GM23338 (cell line): ENCODE measurements around the gene ETV6.

ENCODE experiments used
- CREB1 ChIP-seq: fragments of 250-450 bp; sonication (Bioruptor Pico); IDR thresholded peaks from 2 replicates; pipeline ENCODE4 v1.5.0; 2020; ENCODE audit warnings: low read depth, mild to moderate bottlenecking, moderate library complexity
- CTCF ChIP-seq, 2 experiments: fragments of 200-600 bp in 1 of 2; sonication (generic) in 1 of 2; conservative IDR thresholded peaks; 2 replicates each; pipeline versions ENCODE4 v1.5.1 to v1.6.1; 2016 to 2017; ENCODE audit warnings: antibody characterized with exemption in 2 of 2, low read depth in 2 of 2, mild to moderate bottlenecking in 2 of 2, moderate library complexity in 1 of 2
- STAT1 ChIP-seq: IDR thresholded peaks from one replicate; pipeline ENCODE4 v1.6.1; 2016; ENCODE audit warnings: antibody characterized with exemption; ENCODE audit not compliant: unreplicated experiment

- TF ChIP-seq CTCF (conservative IDR thresholded peaks at IDR 0.05; ENCODE audit: low read depth in 2 of 2) (no peak), CREB1 (CRISPR knock-in tag) (no peak), STAT1 (no peak)
Measured at GRCh38 chr12:11819643-11820042, 170.2 kb downstream of the ETV6 start.
